Measurements from ENCODE around the gene INTS14. TPM values are rescaled to one million over a fixed set of nuclear protein-coding genes. Genes with fewer than 3 reads are reported as not detected.

Gene INTS14
- 60.7 and 76.1 TPM in 2 replicates for polyA plus RNA-seq (2014; cell fraction: cytosol; rRNA removed)
- polyA plus RNA-seq (2014; cell fraction: nucleus; rRNA removed) = 82.8 and 113 TPM in 2 replicates

DNA sequence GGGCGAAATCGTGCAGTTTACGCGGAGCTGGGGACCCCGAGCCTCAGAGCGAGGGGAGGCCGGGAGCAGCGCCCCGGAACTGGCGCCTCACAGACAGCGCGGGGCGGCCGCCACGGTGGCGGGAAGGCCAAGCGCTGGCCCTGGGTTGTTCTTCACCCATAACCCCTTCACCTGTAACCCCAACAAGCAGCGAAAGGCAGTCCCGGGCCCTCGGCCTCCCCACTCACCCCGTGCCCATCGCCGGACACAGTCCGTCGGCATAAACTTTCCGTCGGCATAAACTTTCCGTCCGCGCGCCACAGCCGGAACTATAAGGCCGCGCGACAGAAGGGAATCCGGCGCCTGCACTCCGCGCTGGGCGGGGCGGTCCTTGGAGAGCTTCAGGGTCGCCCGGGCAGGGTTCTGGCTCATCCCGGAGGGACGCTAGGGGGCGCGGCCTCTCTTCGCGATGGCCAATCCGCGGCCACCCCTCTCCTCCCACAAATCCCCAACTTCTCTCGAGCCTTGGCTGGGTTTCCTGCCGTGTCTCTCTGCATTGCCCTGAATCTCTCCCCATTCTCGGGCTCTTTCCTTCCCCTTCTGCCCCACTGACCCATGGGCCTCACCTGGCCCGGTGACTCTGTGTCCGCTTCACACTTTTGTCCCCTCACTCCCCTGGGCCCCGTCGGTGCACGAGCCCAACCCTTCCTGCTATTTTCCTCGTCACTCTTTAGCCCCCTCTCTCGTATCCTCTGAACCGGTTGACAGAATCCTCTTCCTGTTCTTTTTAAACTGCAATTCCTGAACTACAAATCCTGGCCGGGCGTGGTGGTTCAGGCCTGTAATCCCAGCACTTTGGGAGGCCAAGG is at the start of gene INTS14:
Gene INTS14 (minus strand): TSS at position 261 of the 848 bp plus-strand sequence. CDS start 3,751 bp downstream, outside the sequence.
- peak; percentile 95 for DNase-seq (ENCODE audit: low spot score)

DNA sequence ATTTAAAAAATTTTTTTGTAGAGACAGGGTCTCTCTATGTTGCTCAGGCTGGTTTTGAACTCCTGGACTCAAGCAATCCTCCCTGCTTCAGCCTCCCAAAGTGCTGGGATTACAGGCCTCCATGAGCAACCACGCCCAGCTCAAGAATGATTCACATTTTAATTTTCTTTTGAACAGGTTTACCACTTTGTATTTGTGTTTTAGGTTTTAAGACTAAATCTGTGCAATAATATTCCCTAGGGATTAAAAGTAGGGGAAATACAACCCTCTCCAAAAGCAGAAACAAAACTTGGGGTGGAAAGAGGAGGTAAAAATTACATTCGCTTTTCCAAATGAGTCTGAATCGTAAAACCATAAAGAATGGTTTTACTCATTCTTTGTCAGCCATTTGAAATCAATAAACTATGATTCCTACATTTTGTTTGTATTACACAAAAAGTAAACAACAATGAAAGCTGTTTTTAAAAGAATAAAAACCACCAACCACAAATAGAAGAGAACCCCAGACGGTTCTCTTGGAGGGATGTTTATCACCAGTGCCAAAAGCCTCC is 48.6 kb upstream of the INTS14 start:
- DNase-seq (ENCODE audit: low spot score) = no peak

DNA sequence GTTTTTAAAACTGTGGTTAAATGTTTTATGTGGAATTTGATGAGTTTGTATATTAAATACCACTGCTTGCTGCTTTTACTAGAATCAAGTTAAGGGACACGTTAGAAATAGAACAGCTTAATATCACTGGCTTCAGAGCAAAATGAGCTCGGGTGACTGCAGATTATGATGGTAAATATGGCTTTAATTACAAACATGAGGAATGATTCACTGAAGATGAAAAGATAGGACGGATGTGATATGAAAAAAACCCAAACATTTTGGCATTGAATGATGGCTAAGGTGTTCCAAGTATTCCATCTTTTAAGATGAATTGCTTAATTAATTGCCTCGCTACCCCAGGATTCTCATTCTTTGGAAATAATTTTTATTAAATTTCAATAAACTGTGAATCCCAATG is 44.5 kb upstream of the INTS14 start:
- no peak for DNase-seq (ENCODE audit: low spot score)

DNA sequence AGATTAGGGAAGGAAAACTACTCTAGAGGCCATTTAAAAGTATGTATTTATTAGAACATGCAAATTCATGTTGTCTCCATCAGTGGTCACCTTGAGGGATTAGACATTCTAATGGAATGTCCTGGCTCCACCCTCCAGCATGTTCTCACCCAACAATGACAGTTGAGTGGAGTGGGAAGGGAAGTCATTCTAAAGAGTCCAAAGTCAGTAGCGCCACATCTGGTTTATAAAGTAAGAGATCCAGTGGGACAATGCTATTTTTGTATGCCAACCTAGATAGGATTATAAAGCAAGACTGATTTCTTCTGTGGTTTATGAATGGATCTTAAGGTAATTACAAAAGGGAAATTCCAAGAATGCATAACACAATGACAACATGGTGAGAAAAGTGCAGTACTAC is 44.1 kb upstream of the INTS14 start:
- DNase-seq (ENCODE audit: low spot score) = no peak

DNA sequence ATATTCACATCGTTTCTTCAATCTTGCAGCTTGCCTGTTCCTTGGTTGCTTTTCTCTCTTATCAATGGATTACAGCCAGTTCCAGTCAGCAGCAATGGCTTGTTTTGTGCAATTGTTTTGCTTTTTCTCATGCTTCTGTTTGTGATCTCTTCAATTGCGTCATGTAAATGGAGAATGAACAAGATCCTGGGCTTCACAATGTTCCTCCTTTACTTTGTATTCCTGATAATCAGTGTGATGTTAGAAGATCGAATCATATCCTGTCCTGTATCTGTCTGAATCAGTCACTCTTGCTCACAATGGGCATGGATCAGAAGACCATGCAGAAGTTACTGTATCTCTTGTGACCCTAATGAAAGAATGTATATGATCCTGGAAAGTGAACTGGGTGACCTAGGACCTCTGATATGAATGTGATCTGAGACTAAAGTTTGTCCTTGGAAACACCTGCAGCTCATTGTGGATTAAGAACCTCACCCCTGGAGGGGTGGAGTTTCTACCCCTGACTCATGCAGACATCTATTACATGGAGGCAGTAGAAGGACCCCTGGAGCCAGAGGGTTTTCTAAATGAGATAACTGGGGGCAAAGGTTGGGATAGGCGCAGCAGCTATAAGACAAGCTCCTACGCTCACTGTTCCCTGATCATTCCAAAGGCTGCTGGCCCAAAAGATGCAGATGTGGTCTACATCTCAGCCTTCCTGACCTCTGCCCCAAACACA is 43.0 kb upstream of the INTS14 start:
- no peak for DNase-seq (ENCODE audit: low spot score)

DNA sequence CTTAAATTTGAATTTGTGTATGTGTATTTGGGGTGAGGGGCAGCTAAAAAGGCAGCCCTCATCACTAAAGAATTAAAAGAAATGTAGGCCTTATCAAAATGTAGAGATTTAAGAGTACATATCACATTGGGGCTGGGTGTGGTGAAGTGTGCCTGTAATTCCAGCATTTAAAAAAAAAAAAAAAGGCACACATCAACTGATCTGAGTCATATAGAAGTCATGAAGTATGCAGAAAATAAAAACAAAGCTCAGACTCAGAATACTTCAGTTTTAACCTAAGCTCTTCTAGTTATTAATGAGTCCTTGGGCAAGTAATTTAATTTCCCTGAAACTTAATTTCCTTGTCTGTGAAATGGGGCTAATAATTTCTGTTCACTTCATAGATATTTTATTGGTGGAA is 42.4 kb upstream of the INTS14 start:
- no peak for DNase-seq (ENCODE audit: low spot score)

DNA sequence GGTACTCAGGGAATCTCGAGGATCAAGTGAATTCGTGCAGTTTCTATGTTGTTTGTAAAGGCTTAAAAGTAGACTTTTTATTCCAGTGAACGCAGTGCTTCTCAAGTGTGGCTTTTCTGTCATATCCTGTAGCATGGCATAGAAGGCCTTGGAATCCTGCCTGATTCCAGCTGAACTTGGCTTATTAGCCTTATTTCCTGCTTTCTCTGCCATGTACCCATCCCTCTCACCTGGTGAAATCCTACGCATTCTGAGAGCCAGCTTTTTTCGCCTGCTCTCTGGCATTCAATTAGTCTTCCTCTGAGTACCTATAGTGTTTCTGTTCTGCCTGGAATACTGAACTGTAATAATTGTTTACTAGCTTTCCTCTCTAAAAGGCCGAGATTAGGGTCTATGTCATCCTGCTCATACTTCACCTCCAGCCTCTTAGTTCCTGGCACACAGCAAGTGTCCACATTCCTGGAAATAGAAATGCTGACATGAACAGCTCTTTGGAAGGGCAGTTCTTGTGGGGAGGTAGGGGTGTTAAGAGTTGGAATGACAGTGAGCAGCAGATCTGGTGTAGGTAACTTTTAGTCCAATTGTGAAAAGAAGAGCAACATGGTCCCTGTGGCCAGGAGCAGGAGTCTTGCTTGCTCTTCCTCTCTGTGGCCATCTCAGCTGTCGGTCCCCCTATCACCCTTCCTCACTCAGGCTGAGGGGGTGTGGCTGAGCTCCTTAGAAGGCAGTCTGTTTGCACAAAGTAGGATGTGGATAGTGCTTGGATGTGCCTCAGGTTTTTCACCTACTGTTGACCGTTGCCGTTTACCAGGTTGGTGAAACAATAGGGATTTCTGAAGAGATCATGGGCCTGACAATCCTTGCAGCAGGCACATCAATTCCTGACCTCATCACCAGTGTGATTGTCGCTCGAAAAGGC is 41.2 kb upstream of the INTS14 start:
- DNase-seq (ENCODE audit: low spot score) = no peak

DNA sequence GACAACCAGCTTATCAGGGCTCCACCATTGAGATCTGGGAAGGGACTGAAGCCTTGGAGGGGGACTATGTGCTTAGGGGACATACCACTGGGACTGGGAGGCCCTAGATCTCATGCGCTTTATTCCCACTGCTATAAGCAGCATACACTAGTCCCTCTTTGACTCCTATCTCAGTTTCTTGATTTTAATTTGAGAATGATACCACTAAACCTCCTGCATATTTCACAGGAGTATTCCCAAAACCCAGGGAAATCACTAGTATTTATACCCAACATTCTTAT is 40.1 kb upstream of the INTS14 start:
- DNase-seq (ENCODE audit: low spot score) = no peak

DNA sequence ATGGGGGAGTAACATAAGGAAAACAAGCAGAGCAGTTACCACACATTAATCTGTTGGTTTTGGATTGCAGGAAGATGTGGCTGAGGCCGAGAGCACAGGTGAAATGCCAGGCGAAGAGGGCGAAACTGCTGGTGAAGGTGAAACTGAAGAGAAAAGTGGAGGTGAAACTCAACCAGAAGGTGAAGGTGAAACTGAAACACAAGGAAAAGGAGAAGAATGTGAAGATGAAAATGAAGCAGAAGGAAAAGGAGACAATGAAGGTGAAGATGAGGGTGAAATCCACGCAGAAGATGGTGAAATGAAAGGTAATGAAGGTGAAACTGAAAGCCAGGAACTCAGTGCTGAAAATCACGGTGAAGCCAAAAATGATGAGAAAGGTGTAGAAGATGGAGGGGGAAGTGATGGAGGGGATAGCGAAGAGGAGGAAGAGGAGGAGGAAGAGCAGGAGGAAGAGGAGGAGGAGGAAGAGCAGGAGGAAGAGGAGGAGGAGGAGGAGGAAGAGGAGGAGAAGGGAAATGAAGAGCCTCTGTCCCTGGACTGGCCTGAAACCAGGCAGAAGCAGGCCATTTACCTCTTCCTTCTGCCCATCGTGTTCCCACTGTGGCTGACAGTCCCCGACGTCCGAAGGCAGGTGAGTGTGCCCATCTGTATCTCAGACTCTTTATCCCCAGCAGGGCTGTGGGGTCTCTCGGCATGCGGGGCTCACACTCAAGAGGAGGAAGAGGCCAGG is 39.5 kb upstream of the INTS14 start:
- DNase-seq (ENCODE audit: low spot score) = no peak

DNA sequence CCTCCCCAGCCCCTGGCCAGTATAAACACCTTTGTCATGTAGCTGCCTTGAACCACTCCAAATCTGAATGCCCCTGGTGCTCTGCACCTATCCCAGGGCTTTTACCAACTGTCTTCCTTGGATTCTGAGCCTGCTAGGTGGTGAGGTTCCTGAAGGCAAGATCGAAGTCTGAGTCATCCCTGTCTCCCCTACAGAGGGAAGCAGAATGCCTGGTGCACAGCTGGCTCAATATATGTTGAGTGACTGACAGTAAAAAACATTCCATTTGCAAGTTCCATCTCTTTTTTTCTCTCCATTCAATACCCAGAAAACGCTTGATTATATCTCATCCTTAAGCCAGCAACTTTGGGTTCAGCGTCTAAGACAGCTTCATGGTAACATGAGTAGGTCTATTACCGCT is 35.6 kb upstream of the INTS14 start:
- no peak for DNase-seq (ENCODE audit: low spot score)

DNA sequence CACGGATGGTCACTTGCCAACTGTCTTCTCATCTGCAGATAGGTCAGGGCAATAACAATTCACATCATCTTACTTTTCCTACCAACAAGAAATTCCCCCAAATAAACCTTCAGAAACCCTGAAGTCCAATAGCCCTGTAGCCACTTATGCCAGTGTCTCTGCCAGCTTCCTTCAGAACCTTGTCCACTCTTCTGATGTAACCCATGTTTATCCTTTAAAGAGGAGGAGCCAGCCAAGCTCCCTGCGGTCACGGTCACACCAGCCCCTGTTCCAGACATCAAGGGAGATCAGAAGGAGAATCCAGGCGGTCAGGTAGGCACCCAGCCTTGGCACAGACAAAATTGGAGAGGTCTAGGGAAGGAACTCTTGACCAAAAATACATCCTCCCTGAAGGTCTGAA is 34.5 kb upstream of the INTS14 start:
- no peak for DNase-seq (ENCODE audit: low spot score)

DNA sequence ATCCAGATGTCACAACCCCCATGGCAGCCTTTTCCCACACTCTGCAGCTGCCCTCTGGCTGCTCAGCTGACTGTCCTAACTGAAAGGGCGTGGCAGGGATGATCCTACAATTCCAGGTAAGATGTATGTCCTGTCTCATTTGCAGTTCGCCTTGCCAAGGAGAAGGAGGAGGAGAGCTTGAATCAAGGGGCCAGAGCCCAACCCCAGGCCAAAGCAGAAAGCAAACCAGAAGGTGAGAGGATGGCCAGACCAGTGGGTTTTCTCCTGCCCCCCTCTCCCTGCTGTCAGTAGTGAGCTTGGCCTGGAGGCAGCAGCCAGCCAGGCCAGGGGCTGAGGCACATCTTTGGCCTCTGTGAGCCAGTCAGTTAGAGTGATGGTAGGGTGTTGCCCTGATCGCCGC is 33.4 kb upstream of the INTS14 start:
- no peak for DNase-seq (ENCODE audit: low spot score)

DNA sequence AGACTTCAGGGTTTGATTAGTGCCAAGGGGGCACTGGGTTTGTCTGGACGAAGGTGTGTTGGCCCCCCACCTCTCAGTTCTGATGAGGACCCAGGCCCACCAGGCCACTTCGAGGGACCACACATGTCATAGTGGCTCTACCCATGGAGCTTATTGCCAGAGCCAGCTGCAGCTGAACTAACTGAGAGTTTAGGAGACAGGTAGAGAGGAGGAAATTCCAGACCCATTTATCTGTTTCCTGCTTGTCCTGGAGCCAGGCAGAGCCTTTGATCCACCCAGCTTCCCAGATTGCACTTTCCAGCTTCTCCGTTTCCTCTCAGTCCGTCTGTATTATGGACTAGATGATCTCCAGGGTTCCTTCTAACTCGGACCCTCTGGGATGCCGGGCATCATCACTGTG is 31.7 kb upstream of the INTS14 start:
- DNase-seq (ENCODE audit: low spot score) = no peak

DNA sequence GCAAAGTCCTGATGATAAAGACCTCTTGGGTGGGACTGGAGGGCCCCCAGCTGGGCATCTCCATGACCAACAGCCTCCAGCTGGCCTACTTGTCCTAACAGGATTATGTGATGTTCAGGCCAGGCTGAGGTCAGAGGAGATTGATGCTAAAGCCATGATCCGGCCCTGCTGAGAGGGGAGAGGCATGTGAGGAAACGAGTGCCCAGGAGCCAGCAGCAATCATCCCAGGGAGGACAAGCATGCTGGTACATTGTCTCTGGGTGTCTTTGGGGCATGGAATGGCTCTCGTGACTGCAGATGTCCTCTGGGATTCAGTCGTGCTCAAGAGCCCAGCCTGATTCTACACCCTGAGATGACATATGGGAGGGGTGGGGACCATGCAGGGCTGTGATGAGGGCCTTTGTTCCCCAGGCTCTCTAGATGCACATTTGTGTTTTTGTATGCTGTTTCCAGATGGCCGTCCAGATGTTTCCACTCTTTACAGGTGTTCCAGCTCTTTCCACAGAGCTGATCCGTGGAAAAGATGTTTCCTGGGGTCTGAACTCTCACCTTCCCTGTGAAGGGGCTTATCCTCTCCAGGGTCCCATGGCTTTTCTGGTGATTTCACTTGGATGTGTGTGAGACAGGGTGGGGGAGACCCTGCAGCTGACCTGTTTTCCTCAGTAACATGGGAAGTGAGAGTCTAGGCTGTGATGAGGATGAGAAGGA is 31.0 kb upstream of the INTS14 start:
- DNase-seq (ENCODE audit: low spot score) = peak; percentile 80

DNA sequence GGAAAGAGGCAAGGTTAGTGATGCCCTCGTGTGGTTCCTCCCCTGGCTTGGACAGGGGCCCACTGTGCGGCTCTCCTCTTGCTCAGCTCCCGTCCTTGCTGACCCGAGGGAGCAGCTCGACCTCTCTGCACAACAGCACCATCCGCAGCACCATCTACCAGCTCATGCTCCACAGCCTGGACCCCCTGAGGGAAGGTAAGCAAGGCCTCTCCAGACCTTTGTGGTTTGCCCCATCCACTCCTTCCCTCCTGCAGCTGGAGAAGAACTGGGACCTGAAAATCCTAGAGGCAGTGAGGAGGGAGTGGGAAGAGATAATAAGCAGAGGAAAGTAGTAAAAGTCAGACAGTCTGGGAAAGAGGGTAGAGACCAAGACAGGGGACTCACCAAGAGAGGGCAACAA is 28.6 kb upstream of the INTS14 start:
- DNase-seq (ENCODE audit: low spot score) = no peak

DNA sequence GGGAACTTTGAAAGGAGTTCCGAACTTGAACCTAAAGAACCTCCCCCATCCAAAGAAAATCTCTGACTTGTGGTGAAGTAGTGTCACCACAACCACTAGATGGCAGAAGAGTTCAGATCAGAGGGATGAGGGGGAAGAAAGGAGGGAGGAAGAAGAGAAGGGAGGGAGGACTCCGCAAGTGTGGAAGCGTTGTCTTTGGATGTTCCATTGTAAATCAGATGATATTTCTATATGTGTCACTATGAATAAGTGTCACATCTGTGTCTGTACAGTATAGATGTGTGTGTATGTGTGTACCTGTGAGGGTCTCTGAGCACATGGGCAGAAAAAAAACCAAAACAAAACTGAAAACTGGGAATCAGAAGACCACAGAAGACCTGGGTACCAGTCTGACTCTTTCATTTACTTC is 27.8 kb upstream of the INTS14 start:
- DNase-seq (ENCODE audit: low spot score) = peak; percentile 79

DNA sequence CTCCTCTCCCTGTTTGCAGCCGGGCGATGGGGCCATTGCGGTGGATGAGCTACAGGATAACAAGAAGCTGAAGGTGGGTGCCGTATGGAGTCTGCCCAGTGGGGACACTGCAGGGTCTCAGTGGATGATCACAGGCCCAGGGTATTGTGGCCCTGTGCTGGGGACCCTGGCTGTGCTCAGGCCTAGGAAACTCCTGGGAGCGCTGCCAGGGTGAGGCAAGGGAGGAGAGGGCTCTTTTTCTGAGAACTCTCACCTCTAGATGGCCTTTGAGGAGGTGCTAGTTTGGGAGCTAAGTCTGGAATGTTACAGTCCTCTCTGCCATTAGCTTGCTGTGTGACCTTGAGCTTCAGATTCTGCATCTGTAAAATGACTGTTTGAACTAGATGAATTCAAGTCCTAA is 27.2 kb upstream of the INTS14 start:
- DNase-seq (ENCODE audit: low spot score) = no peak

DNA sequence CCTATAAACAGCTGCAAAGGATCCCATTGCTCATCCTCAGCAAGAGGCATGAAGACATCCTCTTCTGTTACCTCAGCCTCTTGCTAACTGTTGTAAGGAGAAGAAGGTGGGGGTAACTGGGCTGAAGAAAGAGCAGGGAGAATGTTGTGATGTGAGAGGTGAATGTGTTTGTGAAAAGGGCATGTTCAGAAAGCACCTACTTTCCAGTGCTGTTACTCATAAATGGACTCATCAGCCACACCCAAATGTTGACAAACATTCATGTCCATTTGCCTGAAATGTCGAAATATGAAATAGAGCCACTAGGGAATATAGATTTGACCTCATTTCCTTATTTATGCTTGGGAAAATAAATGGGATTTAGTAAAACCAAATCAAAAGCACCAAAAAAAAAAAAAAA is 23.4 kb upstream of the INTS14 start:
- no peak for DNase-seq (ENCODE audit: low spot score)

DNA sequence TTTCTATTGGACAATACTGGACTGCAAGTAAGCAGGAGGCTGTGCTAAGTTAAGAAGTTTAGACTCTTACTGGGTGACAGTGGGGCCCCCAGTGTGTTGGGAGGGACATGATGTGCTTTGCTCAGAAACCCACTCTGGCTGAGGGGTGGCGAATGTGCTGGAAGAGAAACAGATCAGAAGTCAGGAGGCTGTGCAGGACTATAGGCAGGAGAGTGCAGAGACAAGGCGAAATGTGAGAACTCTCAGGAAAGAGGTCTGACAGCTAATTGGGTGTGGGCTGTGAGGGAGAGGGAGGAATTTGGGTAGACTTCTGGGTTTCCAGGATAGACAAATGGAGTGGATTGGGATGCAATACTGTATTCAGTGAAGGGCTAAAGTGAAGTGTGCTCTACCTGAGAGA is 22.8 kb upstream of the INTS14 start:
- no peak for DNase-seq (ENCODE audit: low spot score)

DNA sequence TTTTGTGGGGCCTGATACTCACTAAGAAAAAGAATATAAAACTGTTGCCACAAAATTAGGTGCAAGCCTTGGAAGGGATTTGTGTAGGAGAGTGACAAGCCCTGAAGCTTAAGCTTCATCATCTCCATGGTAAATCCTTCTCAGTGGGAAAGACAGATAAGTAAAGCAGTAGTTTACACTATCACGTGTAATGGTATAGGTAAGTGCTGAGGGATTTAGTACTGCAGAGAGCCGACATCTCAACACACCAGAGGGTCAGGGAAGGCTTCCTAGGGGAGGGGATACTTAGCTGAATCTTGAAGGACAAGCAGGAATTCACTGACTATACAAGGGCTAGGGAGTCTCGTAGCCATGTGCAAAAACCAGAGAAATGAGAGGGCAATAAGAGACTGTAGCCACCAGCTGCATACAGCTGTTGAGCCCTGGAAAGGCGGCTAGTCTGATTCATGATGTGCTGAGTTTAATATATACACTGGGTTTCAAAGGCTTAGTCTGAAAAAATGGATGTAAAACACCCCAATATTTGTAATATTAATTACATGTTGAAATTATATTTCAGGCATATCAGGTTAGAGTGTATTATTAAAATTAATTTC is 21.9 kb upstream of the INTS14 start:
- no peak for DNase-seq (ENCODE audit: low spot score)
